IMR-90 (cell line): ENCODE measurements around the gene SLC41A1. TPM values are rescaled to one million over a fixed set of nuclear protein-coding genes. Genes with fewer than 3 reads are reported as not detected.

Experiments
- ATAC-seq: fragments of 200-7000 bp; cut with Tn5 transposase; 2 replicates; pipeline ENCODE4 v1.9.1; 2020; ENCODE audit warnings: low read depth, mild to moderate bottlenecking, moderate library complexity
- BruUV-seq: library from RNA; stranded (reverse); fragments of 400-500 nt; replicated peaks from 2 replicates; lab custom pipeline; 2021; lab: Mats Ljungman, UMichigan
- CTCF ChIA-PET: fragments of 300-600 bp; formaldehyde crosslinking; extraction: SDS; loops from one replicate; lab custom pipeline; 2021; ENCODE audit warnings: antibody characterized with exemption; lab: Yijun Ruan, JAX
- POLR2A ChIA-PET: fragments of 300-600 bp; sonication (Branson Sonifier 250); formaldehyde crosslinking; loops from one replicate; lab custom pipeline; 2022; ENCODE audit warnings: antibody characterized with exemption; ENCODE audit not compliant: unreplicated experiment; lab: Charles Lee
- DNase-seq: peaks from one replicate; pipeline ENCODE4 v3.0.0; 2013
- H2AFZ ChIP-seq: replicated peaks from 2 replicates; pipeline ENCODE3; 2013; ENCODE audit warnings: low read length, mild to moderate bottlenecking; ENCODE audit not compliant: poor library complexity
- H2AK5ac ChIP-seq: 2 replicates; pipeline ENCODE4 v1.6.1; 2013; ENCODE audit warnings: low read depth, low read length, inconsistent platforms
- H2AK9ac ChIP-seq: replicated peaks from 2 replicates; pipeline ENCODE3; 2013; ENCODE audit warnings: mild to moderate bottlenecking, low read depth, low read length, moderate library complexity; ENCODE audit not compliant: poor library complexity
- H2BK120ac ChIP-seq: 2 replicates; pipeline ENCODE4 v1.6.1; 2013; ENCODE audit warnings: low read depth, low read length, inconsistent platforms
- H2BK15ac ChIP-seq: 3 replicates; pipeline ENCODE4 v1.6.1; 2013; ENCODE audit warnings: low read depth, low read length, inconsistent platforms
- H2BK20ac ChIP-seq: 2 replicates; pipeline ENCODE4 v1.6.1; 2013; ENCODE audit warnings: low read depth, mild to moderate bottlenecking, inconsistent platforms, low read length, moderate library complexity
- H2BK5ac ChIP-seq: 2 replicates; pipeline ENCODE4 v1.6.1; 2013; ENCODE audit warnings: mild to moderate bottlenecking, low read depth, low read length, inconsistent platforms; ENCODE audit not compliant: poor library complexity, severe bottlenecking
- H3K14ac ChIP-seq: replicated peaks from 2 replicates; pipeline ENCODE4 v1.6.1; 2013; ENCODE audit warnings: low read depth, low read length, inconsistent platforms
- H3K18ac ChIP-seq: 2 replicates; pipeline ENCODE4 v1.6.1; 2013; ENCODE audit warnings: low read depth, low read length, control low read depth
- H3K23ac ChIP-seq: 2 replicates; pipeline ENCODE4 v1.6.1; 2013; ENCODE audit warnings: low read depth, low read length, inconsistent platforms
- H3K27ac ChIP-seq: 2 replicates; pipeline ENCODE4 v1.5.1; 2013; ENCODE audit warnings: mild to moderate bottlenecking, control low read depth, low read length; ENCODE audit not compliant: insufficient read depth
- H3K27me3 ChIP-seq: 2 replicates; pipeline ENCODE4 v1.6.1; 2013; ENCODE audit warnings: low read length; ENCODE audit not compliant: control insufficient read depth, insufficient read depth
- H3K36me3 ChIP-seq: 2 replicates; pipeline ENCODE4 v1.6.1; 2013; ENCODE audit warnings: low read length, mixed read lengths; ENCODE audit not compliant: control insufficient read depth, insufficient read depth
- H3K4ac ChIP-seq: 2 replicates; pipeline ENCODE4 v1.6.1; 2013; ENCODE audit warnings: low read depth, low read length, inconsistent platforms
- H3K4me1 ChIP-seq: 2 replicates; pipeline ENCODE4 v1.6.1; 2013; ENCODE audit warnings: low read length, mixed read lengths; ENCODE audit not compliant: control insufficient read depth, insufficient read depth
- H3K4me2 ChIP-seq: 2 replicates; pipeline ENCODE4 v1.6.1; 2013; ENCODE audit warnings: low read depth, mild to moderate bottlenecking, control low read depth, low read length, moderate library complexity
- H3K4me3 ChIP-seq: 2 replicates; pipeline ENCODE4 v1.5.1; 2013; ENCODE audit warnings: low read depth, mild to moderate bottlenecking, control low read depth, low read length, moderate library complexity; ENCODE audit not compliant: insufficient read depth
- H3K56ac ChIP-seq: 2 replicates; pipeline ENCODE4 v1.6.1; 2013; ENCODE audit warnings: low read length, inconsistent platforms; ENCODE audit not compliant: insufficient read depth; ENCODE audit errors: extremely low read depth
- H3K79me1 ChIP-seq, 2 experiments: 2 replicates each; pipeline ENCODE4 v1.6.1; 2013; ENCODE audit warnings: low read length in 2 of 2, inconsistent platforms in 1 of 2, low read depth in 1 of 2
- H3K9ac ChIP-seq: 2 replicates; pipeline ENCODE4 v1.6.1; 2013; ENCODE audit warnings: low read depth, low read length, control low read depth
- H3K9me1 ChIP-seq: 2 replicates; pipeline ENCODE4 v1.6.1; 2013; ENCODE audit warnings: low read length, inconsistent platforms; ENCODE audit not compliant: insufficient read depth
- H3K9me3 ChIP-seq: 2 replicates; pipeline ENCODE4 v1.6.1; 2013; ENCODE audit warnings: low read length; ENCODE audit not compliant: control insufficient read depth, insufficient read depth
- H4K20me1 ChIP-seq: 2 replicates; pipeline ENCODE4 v1.6.1; 2013; ENCODE audit warnings: low read length, inconsistent platforms; ENCODE audit not compliant: insufficient read depth
- H4K5ac ChIP-seq: 2 replicates; pipeline ENCODE4 v1.6.1; 2013; ENCODE audit warnings: mild to moderate bottlenecking, low read depth, low read length, control low read depth
- H4K8ac ChIP-seq, 2 experiments: 2 replicates each; pipeline ENCODE4 v1.6.1; 2013; ENCODE audit warnings: low read depth in 2 of 2, low read length in 2 of 2, control low read depth in 1 of 2, inconsistent platforms in 1 of 2
- H4K91ac ChIP-seq: 2 replicates; pipeline ENCODE4 v1.6.1; 2013; ENCODE audit warnings: low read depth, low read length, inconsistent platforms; ENCODE audit not compliant: insufficient read depth
- CHD1 ChIP-seq: IDR thresholded peaks from 2 replicates; pipeline ENCODE4 v1.6.1; 2012; ENCODE audit warnings: low read depth, low read length, improper control_type of control experiment
- ELK1 ChIP-seq: fragments of 150-350 bp; IDR thresholded peaks from 2 replicates; pipeline ENCODE4 v1.6.1; 2016; ENCODE audit warnings: low read depth, mild to moderate bottlenecking, low read length, moderate library complexity, borderline replicate concordance
- FOS ChIP-seq: fragments of 150-350 bp; IDR thresholded peaks from 2 replicates; pipeline ENCODE4 v1.6.1; 2016; ENCODE audit warnings: low read depth, low read length
- MAFK ChIP-seq: IDR thresholded peaks from 2 replicates; pipeline ENCODE4 v1.6.1; 2012; ENCODE audit warnings: low read depth, low read length, improper control_type of control experiment
- MXI1 ChIP-seq: IDR thresholded peaks from 2 replicates; pipeline ENCODE4 v1.6.1; 2012; ENCODE audit warnings: low read depth, mild to moderate bottlenecking, low read length, moderate library complexity, borderline replicate concordance
- NFE2L2 ChIP-seq: fragments of 150-350 bp; IDR thresholded peaks from 2 replicates; pipeline ENCODE4 v1.6.1; 2016; ENCODE audit warnings: low read depth, mild to moderate bottlenecking, low read length
- RCOR1 ChIP-seq: IDR thresholded peaks from 2 replicates; pipeline ENCODE4 v1.6.1; 2012; ENCODE audit warnings: mild to moderate bottlenecking, low read length, improper control_type of control experiment; ENCODE audit not compliant: insufficient replicate concordance
- RFX5 ChIP-seq: IDR thresholded peaks from 2 replicates; pipeline ENCODE4 v1.8.0; 2012; ENCODE audit warnings: low read depth, mild to moderate bottlenecking, low read length, moderate library complexity
- USF2 ChIP-seq: fragments of 150-350 bp; IDR thresholded peaks from 2 replicates; pipeline ENCODE4 v1.6.1; 2017; ENCODE audit warnings: mild to moderate bottlenecking, antibody characterized with exemption, low read length, low read depth
- WGBS, 2 experiments: methylation state at CpG; one replicate each; pipeline versions ENCODE4 v1.1.5 to v1.1.7; 2013; ENCODE audit warnings: missing lambda C conversion rate in 2 of 2; ENCODE audit not compliant: insufficient read length in 1 of 2; ENCODE audit errors: extremely low coverage in 2 of 2; 5-methylcytosine and 5-hydroxymethylcytosine counted together
- dilution Hi-C: fragments of 300-500 bp; cut with HindIII; formaldehyde crosslinking; loops from one replicate; pipeline ENCODE4 v1.14.3; 2018; ENCODE audit warnings: low sequenced_read_pairs; ENCODE audit not compliant: unreplicated experiment
- in situ Hi-C: fragments of 300-500 bp; cut with MboI; formaldehyde crosslinking; loops from 3 replicates; pipeline ENCODE4 v1.14.3; 2019; ENCODE audit warnings: low sequenced_read_pairs, inconsistent platforms, mixed read lengths
- intact Hi-C: fragments of 100-400 bp; cut with micrococcal nuclease; formaldehyde crosslinking; loops from 2 replicates; pipeline ENCODE4 v1.10.0; 2022
- polyA plus RNA-seq, 3 experiments: library from polyadenylated mRNA; depleted of rRNA; stranded (reverse); fragments of >200 nt; gene quantifications; 2 replicates each; pipeline ENCODE4 v1.2.3, GENCODE V29; 2012; ENCODE audit warnings: low replicate concordance in 1 of 3
- total RNA-seq: library from RNA; depleted of rRNA; stranded (reverse); fragments of >200 nt; gene quantifications from 2 replicates; pipeline ENCODE4 v1.2.3, GENCODE V29; 2012
- TF ChIP-seq, protein P1 (sequence below): conservative IDR thresholded peaks from 2 replicates; pipeline ENCODE4 v1.5.1; 2012; ENCODE audit warnings: mild to moderate bottlenecking, low read depth, low read length, improper control_type of control experiment

The SLC41A1 gene
- total and polyA plus RNA-seq, 2 of the 4 experiments (the other 2 are of a cell fraction), result 6.3 to 26.3 TPM

DNA sequence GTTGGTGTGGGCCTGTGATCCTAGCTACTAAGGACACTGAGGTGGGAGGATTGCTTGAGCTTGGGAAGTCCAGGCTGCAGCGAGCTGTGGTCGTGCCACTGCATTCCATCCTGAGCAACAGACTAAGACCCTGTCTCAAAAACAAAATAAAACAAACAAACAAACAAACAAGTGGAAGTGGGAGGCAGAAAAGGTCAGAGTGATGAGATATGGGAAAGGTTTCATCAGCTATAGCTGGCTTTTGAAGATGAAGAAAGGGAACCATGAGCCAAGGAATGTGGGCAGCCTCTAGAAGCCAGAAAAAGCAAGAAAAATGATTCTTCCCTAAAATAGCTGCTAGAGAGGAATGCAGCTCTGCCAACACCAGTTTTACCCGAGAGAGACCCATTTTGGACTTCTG lies 52.4 kb downstream of the SLC41A1 start:
- Histone ChIP-seq H3K9me3 (no peaks in the 10 kb centered on the region), H2BK120ac (no peak overlapping the region), H3K9me1 (0 out of 2 replicates have a peak, but pooled peaks cover under 1% of the 10 kb centered on the region), H3K36me3 (no peaks in the 10 kb centered on the region), H3K14ac (no peak overlapping the region), H4K20me1 (no peaks in the 10 kb centered on the region), H2AFZ (no peak overlapping the region), H2AK9ac (no peak overlapping the region), H2AK5ac (no peak overlapping the region; the same call in 1 of the 2 replicates), H3K79me1 (no peaks in the 10 kb centered on the region; a peak in 1 of 4 replicates), H4K8ac (no peak overlapping the region), H3K9ac (no peak overlapping the region), H2BK5ac (no peak overlapping the region), H4K5ac (no peak overlapping the region), H3K4me3 (no peak overlapping the region), H3K27ac (no peak overlapping the region), H3K56ac (no peak overlapping the region), H3K4me2 (no peak overlapping the region), H3K4ac (no peak overlapping the region), H3K23ac (no peak overlapping the region), H3K27me3 (no peaks in the 10 kb centered on the region; the same call in 1 of the 2 replicates), H3K18ac (no peak overlapping the region), H3K4me1 (no peaks in the 10 kb centered on the region), H4K91ac (no peak overlapping the region), H2BK20ac (no peak overlapping the region), H2BK15ac (no peak overlapping the region)
- no TSS peak for BruUV-seq
- CTCF ChIA-PET, result interaction anchor here (0.7 to 0.9 kb wide), 2 partner anchors 12 to 16 kb away, joined by 3 read pairs; no protein-coding TSS in a partner anchor
- dilution Hi-C loops (no loop called here), in situ Hi-C loops (no loop called here), intact Hi-C loops (no loop called here)
- no CpG with 5 or more reads among the region's 3 CpGs for WGBS, 2 experiments
- TF ChIP-seq, protein P1, sequence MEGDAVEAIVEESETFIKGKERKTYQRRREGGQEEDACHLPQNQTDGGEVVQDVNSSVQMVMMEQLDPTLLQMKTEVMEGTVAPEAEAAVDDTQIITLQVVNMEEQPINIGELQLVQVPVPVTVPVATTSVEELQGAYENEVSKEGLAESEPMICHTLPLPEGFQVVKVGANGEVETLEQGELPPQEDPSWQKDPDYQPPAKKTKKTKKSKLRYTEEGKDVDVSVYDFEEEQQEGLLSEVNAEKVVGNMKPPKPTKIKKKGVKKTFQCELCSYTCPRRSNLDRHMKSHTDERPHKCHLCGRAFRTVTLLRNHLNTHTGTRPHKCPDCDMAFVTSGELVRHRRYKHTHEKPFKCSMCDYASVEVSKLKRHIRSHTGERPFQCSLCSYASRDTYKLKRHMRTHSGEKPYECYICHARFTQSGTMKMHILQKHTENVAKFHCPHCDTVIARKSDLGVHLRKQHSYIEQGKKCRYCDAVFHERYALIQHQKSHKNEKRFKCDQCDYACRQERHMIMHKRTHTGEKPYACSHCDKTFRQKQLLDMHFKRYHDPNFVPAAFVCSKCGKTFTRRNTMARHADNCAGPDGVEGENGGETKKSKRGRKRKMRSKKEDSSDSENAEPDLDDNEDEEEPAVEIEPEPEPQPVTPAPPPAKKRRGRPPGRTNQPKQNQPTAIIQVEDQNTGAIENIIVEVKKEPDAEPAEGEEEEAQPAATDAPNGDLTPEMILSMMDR, result no peak
- no peak for TF ChIP-seq RCOR1
- TF ChIP-seq USF2, result no peak
- TF ChIP-seq MAFK, result no peak
- TF ChIP-seq ELK1, result no peak
- no peak for TF ChIP-seq NFE2L2
- no peak for TF ChIP-seq FOS
- no peak for TF ChIP-seq MXI1
- TF ChIP-seq CHD1, result no peak
- no peak for TF ChIP-seq RFX5
- ATAC-seq (no peak), DNase-seq (no peak)
- POLR2A ChIA-PET, result no interaction called here
